Effector CD8-positive, alpha-beta T cell (primary cell): Measurements from ENCODE around the gene SLMAP.

Experiments used
- DNase-seq: peaks from one replicate; lab custom pipeline; 2025; lab: John Stamatoyannopoulos, UW

Gene SLMAP

DNA sequence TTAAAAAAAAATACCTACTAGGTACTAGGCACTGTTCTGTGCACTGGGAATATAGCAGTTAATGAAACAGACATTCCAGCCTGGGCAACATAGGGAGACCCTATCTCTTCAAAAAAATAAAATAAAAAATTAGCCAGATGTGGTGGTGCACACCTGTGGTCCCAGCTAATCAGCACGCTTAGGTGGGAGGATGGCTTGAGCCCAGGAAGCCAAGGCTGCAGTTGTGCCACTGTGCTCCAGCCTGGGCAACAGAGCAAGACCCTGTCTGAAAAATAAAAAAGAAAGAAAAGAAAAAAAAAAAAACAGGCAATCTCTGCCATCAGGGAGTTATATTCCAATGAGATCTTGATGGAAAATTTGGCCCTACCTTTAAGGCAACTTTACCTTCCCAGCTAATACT is 137.0 kb downstream of the SLMAP start:
- DNase-seq: no peak

DNA sequence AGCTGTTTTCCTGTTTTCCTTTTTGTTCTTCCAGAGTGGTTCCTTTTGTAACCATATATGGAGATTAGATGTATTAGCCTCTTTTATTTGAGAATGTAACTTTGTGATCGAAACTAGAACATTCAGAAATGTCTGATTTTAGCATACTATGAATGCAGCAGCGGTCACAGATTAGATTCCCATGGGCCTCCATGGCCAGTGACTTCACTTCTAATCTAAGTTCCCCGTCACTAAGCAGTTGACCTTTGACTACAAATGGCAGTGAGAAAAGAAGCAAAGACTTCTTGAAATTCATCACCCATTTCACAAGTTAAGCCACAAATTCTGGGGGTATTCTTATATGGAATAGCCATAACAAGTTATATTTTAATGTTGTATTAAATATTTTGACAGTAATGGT is 137.6 kb downstream of the SLMAP start:
- no peak for DNase-seq

DNA sequence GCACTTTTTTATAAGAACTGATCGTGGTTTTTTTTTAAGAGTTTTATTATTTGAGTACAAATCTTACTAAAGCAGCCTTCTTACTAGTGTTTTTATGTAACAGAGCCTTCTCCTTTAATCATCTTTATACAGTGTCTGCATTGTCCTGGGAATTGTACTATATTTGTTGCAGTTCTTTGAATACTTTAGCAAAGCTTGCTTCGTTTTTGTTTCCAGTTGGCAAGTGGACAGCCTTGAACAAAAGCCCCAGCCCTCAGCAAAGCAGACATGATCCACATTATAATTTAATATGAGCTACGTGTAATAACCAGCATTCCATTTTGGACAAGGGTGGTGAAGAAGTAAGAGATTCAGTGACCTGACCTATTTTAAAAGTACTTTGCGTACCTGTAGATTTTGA is 139.9 kb downstream of the SLMAP start:
- no peak for DNase-seq

DNA sequence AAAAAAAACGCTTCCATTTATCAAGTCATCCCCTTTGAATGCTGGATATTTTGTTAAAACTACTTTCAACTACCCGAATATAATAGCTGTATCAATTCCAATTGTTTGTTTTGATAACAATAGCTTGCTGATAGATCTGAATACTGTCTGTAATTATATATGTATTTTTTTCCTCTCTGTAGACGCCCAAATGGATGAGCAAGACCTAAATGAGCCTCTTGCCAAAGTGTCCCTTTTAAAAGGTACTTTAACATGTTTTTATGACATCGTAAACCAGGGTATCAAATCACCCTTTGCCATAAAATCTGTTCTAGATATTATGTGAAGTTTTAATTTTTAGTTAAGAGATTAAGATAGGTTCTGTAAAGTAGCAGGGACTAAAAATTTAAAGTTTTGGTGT is 140.6 kb downstream of the SLMAP start:
- DNase-seq: no peak

DNA sequence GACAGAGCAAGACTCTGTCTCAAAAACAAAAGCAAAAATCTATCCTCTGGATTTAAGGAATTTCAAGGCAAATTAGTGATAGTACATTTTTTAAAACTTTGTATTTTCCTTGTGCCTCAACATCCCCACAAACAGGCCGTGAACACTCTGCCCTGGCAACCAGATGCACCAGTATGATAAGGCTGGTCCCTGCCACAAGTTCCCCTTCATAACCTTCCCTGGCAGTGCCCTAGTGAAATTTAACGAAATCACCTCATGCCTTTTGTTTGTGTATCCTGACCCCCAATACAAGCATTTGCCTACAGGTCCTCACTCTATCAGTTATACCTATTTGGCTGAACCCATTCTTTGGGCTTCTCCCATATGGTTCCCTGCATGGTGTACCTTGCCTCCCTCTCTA is 144.7 kb downstream of the SLMAP start:
- DNase-seq: no peak

DNA sequence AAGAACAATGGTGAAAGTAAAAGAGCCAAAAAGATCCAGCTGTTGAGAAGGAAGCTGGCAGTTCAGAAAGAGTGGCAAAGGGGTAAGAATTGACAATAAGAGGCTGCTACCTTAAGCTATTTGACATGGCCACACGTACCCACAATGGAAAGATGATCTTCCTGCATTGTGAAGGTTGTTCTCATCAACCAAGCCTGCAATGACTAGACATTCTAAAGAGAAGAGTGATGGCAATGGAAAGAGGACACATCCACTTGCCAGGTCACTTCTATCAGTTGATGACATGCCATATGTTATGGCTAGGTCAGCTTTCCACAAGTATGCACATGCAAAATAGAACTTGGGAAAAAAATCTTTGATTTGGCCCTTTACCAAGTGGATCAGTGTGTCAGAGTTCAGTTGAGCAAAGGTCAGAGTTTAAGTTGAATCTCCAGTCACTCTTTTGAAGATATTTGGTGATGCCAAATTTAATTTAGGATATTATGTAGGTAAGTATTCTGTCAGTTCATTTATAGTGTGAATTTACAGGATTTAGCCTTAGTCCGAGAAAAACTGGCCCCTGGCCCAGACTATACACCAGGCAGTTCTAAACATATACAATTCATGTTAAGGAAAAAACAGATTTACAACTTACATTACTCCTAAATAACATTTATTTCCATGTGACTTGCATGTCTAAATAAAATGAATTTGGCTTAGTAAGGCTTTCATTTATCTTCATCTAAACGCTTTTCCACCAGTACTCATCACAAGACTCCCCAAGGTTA is 147.2 kb downstream of the SLMAP start:
- DNase-seq: no peak

DNA sequence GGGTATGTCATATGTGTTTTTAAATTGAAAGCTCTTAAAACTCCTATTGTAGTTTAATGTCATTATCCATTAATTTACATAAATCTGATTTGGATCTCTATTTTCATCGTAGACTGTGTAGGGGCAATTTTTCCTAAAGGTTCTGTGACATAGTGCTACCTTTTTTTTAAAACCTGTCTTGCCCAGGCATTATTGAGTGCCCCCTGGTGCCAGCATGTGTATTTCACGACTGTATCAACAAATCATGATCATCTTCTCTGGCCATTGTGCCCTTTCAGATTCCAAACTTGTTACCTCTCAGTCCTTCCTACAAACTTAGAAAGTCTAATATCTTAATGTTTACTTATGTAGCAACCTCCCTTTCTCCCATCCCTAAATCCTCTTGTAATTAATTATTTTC is 154.9 kb downstream of the SLMAP start:
- DNase-seq: no peak

DNA sequence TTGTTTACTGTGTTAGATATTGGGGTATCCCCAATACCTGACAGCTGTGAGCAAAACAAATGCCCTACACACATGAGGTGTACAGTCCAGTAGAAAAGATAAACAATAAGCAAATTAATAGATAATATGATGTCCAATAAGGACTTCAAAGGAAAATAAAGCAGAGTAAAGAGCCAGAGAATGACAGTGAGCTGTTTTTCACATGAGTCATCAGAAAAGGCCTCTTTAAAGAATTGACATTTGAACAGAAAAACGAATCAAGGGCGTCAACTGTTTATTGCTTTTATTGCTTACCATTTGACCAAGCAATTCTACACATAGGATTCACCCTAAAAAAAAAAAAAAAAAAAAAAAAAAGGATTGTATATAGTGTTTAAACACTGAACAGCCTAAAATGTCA is 155.5 kb downstream of the SLMAP start:
- DNase-seq: no peak

DNA sequence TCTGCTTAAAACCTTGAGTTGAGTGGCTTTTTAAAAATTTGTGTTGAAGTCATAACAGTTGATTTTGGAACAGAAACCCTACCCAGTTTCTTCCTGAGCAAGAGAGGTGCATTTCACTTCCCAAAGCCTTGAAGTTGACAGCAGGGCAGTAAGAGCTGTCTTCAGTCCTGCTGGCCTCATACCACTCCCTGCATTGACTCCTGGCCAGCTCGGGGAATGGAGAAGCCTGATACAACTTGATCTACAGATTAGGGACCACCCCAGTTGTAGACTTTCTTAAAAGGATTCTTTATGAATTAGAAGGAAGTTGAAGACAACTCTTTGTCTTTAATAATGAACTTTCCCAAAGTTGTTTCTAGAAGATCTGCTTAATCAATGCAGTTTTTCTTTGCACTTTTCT is 161.5 kb downstream of the SLMAP start:
- DNase-seq: no peak

DNA sequence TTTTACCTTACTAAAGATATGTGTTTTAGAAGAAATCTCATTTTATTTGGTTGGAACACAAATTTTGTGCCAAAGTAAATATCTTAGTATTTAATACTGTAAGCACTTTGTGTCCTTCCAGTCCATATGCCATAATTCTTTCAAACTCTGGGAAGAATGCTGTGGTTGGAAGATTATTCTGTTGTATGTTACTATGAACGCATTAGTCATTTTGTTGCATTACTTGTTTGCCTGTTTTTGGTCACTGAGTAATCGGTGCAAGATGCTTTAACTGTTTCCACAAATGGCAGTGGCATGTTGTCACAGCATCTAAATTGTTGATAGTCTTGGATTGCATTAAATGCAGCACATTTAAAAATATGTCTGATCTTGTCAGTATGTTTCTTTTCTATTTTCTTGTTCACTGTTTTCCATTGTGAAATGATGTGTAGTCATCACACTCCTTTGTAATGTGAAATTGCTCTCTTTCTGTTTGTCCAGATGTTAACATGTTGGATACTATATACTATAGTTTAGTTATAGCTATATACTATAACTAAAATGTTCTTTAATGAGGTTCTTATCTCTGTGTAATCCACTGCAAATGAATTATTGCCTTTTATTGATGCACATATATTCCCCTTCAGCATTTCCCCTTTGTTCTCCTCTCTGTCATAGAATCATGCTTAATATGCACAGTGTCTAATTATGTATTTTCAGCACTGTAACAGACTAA is 162.2 kb downstream of the SLMAP start:
- no peak for DNase-seq

DNA sequence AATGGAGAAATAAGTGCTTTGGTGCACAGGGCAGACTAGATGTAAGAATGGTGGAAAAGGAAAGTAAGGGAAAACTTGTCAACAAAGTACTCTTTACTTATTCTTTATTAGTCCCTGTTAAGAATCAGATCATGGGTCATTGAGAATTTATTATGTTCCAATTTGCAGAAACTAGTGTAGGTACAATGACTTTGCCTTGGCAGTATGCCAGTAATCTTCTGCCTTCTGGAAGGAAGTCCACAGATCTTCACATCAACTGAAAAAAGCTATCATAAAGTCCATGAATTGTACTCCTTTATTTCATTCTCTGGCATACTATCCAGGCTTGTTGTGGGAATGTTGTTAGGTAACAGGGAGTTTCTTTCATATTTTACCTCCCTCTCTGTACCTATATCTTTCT is 163.9 kb downstream of the SLMAP start:
- DNase-seq: no peak

DNA sequence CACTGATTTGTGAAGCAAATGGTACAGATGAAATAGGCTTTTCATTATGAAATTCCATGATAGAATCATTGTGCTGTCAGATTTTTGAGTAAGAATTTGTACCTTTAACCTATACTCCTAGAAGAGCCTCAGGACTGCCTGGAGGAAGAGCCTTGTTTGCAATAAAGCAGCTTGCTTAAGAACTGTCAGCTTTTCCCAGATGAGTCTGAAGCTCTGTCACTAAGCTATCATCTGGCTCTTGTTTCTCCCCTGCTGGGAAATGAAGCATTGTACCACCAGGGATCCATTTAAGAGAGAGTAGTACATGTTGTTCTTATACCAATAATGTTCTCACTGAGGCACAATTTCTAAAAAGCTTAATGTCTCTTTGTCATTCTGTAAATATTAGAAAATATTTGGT is 167.0 kb downstream of the SLMAP start:
- no peak for DNase-seq

DNA sequence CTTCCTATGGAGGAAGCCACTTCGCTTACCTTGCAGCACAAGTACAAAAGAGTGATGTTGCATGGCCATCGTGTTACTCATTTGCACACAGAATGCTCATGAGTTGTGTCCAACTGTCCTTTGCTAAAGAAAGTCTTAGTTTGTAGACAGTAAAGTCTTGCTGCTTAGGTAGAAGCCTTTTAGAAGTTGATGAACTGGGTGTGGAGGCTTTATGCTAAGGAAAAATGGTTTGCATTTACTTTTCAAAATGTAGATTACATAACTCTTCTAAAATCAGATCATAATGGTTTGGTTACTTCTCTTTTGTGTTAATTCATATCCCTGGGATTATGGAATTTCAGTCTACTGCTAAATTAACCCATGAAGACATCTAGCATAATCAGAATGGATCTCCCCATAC is 167.6 kb downstream of the SLMAP start:
- DNase-seq: no peak

DNA sequence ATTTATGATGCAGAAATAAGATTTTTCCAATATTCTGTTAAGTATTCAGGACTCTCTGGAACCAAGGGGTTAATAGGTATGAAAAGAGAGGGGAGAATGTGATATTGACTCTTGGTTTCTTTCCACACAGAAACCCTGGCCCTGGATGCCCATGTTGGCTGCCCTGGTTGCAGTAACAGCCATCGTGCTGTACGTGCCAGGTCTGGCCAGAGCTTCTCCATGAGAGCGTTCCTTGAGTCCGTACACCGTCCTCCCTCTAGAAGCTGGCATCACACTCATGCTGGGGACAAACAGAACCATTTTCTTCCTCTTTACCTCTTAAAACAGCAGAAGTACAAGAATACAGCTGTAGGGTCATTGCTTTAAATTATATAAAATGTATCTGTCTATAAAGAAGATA is 171.1 kb downstream of the SLMAP start:
- no peak for DNase-seq

DNA sequence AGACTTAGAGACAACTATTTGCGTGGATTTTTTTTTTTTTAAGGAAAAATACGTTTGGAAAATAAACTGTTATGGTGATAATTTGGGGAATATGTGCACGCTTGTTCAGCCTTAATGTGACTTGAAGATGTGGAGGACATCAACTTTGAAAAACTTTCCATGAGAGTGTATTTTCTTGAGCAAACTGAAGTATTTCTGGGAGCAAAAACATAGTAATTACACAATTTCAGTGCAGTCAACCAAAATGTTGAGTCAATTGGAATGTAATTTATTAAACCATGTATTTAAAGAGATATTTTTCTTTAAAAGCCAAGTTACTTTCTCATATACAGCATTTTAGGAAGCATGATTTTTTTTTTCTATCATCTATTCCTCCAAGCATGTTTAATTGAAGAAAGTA is 171.8 kb downstream of the SLMAP start:
- no peak for DNase-seq

DNA sequence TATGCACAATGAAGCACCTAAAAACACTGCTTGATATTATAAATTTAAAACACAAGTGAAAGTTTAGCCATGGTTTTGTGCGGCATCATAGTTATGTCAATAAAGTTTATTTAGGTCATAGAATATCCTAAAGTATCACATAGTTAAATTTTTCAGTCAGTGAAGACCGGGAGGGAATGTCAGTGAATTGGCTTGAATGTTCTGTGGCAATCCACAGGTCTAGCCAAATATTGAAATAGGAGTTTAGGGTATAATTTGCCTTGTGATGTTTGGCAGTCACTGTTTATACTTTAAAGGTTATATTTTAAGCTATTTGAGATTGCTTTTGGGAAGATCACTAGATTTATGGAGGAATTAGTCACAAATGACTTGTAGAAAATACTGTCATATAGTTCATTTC is 172.4 kb downstream of the SLMAP start:
- no peak for DNase-seq

DNA sequence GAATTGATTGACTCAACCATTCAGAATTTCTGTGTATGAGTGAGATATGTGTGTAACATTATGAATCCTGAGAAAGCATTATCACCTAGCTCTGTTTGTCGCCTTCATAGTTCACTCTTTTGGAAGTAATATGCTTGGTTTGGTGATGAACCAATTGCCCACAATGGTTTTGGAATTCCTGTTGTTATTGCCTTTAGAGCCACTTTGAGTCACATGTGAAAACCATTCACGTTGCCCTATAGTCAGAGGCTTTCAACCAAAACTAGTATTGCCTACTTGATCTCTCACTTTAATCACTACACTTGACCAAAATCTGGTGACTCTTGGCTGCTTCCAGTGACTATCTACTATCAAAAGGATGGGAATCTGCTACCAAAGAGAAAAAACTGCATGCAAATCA is 173.9 kb downstream of the SLMAP start:
- DNase-seq: no peak

DNA sequence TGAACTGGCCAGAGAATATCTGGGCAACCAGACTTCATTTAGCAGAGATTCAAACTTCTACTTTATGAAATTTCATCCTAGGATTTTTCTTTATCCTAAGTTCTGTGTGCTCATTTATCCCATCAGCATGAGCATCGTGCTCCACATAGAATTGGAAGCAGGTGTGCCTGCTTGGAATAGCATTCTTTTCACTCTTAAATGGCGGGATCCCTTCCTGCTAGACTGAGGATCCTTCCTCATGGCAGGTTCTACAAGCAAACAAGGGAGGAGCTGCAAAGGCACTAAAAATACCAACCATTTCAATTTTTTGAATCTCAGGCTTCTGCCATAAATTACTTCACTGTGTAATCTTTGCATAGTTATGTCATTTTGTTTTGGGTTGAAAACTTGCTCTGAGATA is 177.5 kb downstream of the SLMAP start:
- DNase-seq: no peak

DNA sequence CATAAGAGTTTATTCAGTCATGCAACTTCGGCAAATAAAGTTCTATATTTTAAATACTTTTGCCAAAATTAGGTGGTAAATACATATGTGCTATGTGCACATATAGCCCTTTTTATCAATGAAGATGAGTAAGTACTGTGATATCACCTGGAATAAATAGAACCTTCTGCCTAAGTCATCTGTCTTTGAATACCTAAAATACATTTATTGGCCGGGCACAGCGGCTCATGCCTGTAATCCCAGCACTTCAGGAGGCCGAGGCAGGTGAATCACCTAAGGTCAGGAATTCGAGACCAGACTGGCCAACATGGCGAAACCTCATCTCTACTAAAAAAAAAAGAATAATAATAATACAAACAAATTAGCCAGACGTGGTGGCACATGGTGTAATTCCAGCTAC is 178.3 kb downstream of the SLMAP start:
- no peak for DNase-seq

DNA sequence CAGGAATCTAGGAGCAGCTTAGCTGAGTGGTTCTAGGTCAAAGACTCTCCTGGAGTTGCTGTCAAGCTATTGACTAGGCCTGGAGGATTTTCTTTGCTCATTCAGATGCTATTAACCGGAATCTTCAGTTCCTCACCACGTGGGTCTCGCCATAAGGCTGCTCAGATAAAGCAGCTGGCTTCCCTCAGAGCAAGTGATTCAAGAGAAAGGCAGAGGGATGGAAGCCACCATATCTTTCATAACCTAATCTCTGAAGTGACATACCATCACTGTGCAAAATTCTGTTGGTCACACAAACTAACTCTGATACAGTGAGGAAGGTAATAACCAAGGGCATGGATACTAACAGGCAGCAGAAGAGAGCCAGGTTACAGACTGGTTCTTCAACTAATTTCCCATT is 179.4 kb downstream of the SLMAP start:
- no peak for DNase-seq

DNA sequence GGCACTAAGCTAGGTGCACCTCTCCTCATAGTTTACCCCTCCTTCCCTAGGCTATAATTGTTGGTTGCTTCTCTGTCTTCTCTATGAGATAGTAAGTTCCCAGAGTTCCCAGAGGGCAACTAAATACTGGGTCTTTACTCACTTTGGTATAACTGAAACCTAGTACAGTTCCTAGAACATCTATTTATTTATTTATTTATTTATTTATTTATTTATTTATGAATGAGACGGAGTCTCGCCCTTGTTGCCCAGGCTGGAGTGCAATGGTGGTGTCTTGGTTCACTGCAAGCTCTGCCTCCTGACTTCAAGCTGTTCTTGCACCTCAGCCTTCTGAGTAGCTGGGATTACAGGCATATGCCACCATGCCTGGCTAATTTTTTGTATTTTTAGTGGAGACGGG is 181.0 kb downstream of the SLMAP start:
- no peak for DNase-seq

DNA sequence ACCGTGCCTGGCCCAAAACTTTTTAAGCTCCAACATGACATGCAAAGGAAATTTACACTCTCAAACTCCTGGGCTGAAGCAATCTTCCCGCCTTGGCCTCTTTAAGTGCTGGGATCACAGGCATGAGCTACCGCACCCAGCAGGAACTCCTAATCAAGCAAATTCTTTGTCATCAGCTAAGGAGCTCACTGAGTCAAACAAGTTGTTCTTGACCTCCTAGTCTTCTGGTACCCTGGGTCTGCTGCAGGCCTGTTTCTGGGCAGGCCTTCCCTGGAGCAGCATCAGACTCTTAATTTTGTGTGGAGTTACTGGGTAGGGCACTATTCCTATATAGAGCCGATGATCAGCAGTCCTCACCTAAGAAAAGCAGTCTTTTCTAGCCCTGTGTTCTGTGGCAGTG is 183.7 kb downstream of the SLMAP start:
- DNase-seq: no peak

DNA sequence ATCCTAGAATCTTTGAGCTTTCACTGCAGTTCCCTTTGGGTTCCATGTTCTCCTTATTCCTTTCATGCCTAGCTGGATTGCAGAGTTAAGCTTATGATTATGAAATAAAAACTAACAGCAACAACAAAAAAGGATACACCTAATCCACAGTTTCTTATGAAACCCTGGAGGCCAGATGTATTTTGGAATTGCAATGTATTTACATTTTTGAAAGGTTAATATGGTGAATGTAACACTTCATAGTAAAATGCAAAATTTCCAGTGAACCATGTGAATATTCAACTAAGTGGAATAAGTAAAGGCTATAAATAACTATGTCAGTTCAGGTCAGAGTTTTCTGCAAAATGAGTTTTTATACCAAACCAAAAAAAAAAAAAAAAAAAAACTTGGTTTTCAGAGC is 186.3 kb downstream of the SLMAP start:
- no peak for DNase-seq

DNA sequence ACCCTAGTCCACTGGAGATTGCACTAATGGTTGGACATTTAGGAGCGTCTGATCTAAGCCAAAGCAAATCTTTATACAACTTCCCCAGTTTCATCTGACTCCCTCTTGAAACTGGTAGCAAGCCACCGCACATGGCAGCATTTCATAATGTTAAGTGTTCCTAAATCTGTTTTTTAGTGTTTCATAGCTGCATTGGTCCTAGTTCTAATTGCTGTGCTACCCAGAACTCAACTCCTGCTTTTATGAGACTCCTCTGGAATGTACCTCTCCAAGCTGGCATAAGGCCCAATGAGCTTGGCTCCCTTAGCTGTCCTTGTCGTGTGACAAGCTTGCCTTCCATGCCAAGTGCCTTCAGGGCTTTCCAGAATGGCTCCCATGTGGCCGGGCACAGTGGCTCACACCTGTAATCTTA is 186.8 kb downstream of the SLMAP start:
- no peak for DNase-seq
